ENCODE data around the gene RAP1GAP2.

DNA sequence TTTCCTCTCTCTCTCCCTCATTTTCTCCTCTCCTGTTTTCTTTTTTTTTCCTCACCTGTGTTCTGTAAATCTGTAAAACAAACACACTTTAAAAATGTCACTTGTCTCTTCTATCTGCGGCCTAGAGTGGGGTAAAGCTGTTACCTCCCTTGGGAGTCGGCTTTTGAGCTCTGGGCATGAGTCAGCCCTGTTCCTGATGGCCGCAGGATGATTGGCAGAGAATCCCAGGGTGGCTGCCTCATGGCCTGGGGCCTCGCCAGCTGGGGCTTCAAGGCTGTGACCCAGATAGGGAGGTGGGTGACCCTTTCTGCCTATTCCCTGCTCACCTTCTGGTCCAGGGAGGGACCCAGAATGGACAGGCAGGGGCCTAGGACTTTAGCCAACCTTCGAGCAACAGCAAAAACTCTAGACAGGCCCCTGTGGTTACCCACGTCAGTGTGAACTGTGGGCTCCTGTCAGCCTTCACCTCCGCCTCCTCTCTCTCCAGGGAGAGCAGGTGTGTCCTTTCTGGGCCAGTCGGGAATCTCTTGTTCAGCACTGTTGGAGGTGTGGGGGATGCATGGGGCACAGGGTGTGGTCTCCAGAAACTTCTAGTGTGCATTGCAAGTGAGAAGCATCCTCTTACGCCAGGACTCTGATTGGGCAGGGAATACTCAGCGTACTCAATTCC lies 87.4 kb downstream of the RAP1GAP2 start:
- no peak for TF ChIP-seq CTCF (IDR thresholded peaks at IDR 0.05)
- no peak for TF ChIP-seq POLR2AphosphoS5 (IDR thresholded peaks at IDR 0.05)
- no peak for TF ChIP-seq POLR2A (IDR thresholded peaks at IDR 0.05)
